NCI-H524 treated with DMSO at 0.1 percent for 48 hours (cell line): Measurements from ENCODE around the gene ROBO2.
A peak's percentile ranks its signal among the peaks of the same experiment; 100 is the strongest.

Source experiments
- DNase-seq: peaks from one replicate; lab custom pipeline; 2025; lab: John Stamatoyannopoulos, UW

Gene ROBO2

GRCh38 chr3:77122652-77123051, 82.8 kb downstream of the ROBO2 start:
- no peak for DNase-seq

GRCh38 chr3:77125966-77126365, 86.1 kb downstream of the ROBO2 start:
- no peak for DNase-seq

- peak; percentile 21 for DNase-seq
Measured at GRCh38 chr3:77134769-77135168, 94.9 kb downstream of the ROBO2 start.

GRCh38 chr3:77137559-77137958, 97.7 kb downstream of the ROBO2 start:
- no peak for DNase-seq

GRCh38 chr3:77139624-77140023, 99.7 kb downstream of the ROBO2 start:
- DNase-seq, result no peak

GRCh38 chr3:77141423-77141822, 101.5 kb downstream of the ROBO2 start:
- no peak for DNase-seq

GRCh38 chr3:77142578-77142977, 102.7 kb downstream of the ROBO2 start:
- DNase-seq, result no peak

- no peak for DNase-seq
Measured at GRCh38 chr3:77146004-77146403, 106.1 kb downstream of the ROBO2 start.

GRCh38 chr3:77147836-77148578, 108.1 kb downstream of the ROBO2 start:
- no peak for DNase-seq

- no peak for DNase-seq
Measured at GRCh38 chr3:77149382-77149781, 109.5 kb downstream of the ROBO2 start.

- no peak for DNase-seq
Measured at GRCh38 chr3:77150028-77150427, 110.1 kb downstream of the ROBO2 start.

GRCh38 chr3:77150759-77151158, 110.9 kb downstream of the ROBO2 start:
- no peak for DNase-seq

- no peak for DNase-seq
Measured at GRCh38 chr3:77158730-77159581, 119.1 kb downstream of the ROBO2 start.

- no peak for DNase-seq
Measured at GRCh38 chr3:77160931-77161497, 121.1 kb downstream of the ROBO2 start.

- DNase-seq, result no peak
Measured at GRCh38 chr3:77169823-77170222, 129.9 kb downstream of the ROBO2 start.

GRCh38 chr3:77171026-77171425, 131.1 kb downstream of the ROBO2 start:
- DNase-seq, result no peak

GRCh38 chr3:77179762-77180161, 139.9 kb downstream of the ROBO2 start:
- no peak for DNase-seq

GRCh38 chr3:77182341-77182740, 142.4 kb downstream of the ROBO2 start:
- DNase-seq, result no peak

GRCh38 chr3:77186319-77186718, 146.4 kb downstream of the ROBO2 start:
- no peak for DNase-seq

GRCh38 chr3:77186728-77187127, 146.8 kb downstream of the ROBO2 start:
- DNase-seq, result no peak

GRCh38 chr3:77188210-77188609, 148.3 kb downstream of the ROBO2 start:
- no peak for DNase-seq

- no peak for DNase-seq
Measured at GRCh38 chr3:77189258-77189657, 149.4 kb downstream of the ROBO2 start.

GRCh38 chr3:77189684-77190083, 149.8 kb downstream of the ROBO2 start:
- DNase-seq, result no peak
